ENCODE results near the gene SLC9A3. TPM values are rescaled to one million over a fixed set of nuclear protein-coding genes. Genes with fewer than 3 reads are reported as not detected.

SLC9A3 gene
- total RNA-seq, 4 donors from 2014 or later = 0.29 to 3.9 (median 2.6) TPM

DNA sequence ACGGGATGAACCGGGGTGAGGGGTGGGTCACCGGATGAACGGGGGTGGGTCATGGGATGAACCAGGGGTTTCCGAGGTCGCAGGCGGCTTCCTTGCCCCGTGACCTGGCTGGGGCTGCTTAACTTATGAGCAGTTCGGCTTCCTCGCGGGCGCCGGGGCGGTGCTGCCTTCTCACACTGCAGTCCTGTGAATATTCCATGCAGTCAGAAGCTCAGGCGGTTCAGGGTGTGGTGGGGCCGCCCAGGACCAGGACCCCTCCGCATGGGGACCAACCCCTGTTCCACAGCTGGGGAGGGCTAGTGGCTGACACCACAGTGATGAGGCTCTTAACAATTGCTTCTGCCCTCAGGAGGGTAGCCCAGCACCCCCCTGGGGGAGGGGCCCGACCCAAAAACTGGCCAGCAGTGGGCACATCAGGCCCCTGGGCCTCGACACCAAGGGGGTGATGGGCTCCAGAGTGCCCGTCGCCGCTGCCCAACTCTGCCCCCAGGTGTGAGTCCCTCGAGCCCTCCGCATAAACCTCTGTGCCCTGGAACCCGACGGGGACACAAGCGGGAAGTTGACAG, 30.9 kb upstream of the SLC9A3 start:
- Histone ChIP-seq H3K9me3 (no peaks in the 10 kb centered on the region), H3K4me3 (no peak overlapping the region), H3K27me3 (no peaks in the 10 kb centered on the region), H3K36me3 (no peaks in the 10 kb centered on the region), H3K4me1 (no peaks in the 10 kb centered on the region), H3K27ac (no peak overlapping the region)
- TF ChIP-seq, protein P1, sequence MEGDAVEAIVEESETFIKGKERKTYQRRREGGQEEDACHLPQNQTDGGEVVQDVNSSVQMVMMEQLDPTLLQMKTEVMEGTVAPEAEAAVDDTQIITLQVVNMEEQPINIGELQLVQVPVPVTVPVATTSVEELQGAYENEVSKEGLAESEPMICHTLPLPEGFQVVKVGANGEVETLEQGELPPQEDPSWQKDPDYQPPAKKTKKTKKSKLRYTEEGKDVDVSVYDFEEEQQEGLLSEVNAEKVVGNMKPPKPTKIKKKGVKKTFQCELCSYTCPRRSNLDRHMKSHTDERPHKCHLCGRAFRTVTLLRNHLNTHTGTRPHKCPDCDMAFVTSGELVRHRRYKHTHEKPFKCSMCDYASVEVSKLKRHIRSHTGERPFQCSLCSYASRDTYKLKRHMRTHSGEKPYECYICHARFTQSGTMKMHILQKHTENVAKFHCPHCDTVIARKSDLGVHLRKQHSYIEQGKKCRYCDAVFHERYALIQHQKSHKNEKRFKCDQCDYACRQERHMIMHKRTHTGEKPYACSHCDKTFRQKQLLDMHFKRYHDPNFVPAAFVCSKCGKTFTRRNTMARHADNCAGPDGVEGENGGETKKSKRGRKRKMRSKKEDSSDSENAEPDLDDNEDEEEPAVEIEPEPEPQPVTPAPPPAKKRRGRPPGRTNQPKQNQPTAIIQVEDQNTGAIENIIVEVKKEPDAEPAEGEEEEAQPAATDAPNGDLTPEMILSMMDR (IDR thresholded peaks at IDR 0.05) = no peak
- no peak for TF ChIP-seq POLR2A (IDR thresholded peaks at IDR 0.05)
- intact Hi-C loops (cut with DNase I; ENCODE audit: low total_unique reads) = no loop called here
- no peak for DNase-seq

DNA sequence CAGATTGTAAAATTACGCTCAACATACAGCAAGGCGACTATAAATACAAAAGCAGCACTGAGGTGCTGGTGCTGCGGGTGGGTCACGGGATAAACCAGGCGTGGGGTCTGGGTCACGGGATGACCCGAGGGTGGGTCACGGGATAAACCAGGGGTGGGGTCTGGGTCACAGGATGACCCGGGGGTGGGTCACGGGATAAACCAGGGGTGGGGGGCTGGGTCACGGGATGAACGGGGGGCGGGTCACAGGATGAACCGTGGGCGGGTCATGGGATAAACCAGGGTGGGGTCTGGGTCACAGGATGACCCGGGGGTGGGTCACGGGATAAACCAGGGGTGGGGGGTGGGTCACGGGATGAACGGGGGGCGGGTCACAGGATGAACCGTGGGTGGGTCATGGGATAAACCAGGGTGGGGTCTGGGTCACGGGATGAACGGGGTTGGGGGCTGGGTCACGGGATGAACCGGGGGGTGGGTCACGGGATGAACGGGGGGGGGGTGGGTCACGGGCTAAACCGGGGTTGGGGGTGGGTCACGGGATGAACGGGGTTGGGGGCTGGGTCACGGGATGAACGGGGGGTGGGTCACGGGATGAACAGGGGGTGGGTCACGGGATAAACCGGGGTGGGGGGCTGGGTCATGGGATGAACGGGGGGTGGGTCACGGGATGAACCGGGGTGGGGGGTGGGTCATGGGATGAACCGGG, 30.2 kb upstream of the SLC9A3 start:
- intact Hi-C loops (cut with DNase I; ENCODE audit: low total_unique reads) = no loop called here
- no peak for DNase-seq

DNA sequence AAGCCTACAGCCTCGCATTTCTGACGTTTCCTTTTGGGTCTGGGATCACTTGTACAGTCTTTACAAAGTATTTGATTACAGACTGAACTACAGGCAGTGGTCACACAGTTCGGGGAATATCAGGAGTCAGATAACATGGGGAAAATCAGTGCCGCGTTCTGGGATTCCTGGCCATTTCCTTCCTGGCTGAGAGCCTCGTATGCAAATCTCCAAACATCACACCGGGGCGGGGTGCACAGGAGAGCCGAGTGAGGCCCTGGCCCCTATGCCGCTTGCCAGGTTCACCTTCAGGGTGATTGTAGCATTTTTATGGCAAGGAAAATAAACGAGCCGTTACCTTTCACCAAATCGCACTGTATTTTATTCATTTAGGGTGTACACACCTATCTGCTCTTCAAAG, 29.6 kb upstream of the SLC9A3 start:
- intact Hi-C loops (cut with DNase I; ENCODE audit: low total_unique reads) = no loop called here
- no peak for TF ChIP-seq POLR2A (IDR thresholded peaks at IDR 0.05)
- TF ChIP-seq, protein P1 (IDR thresholded peaks at IDR 0.05) = no peak
- Histone ChIP-seq H3K27ac (no peak overlapping the region), H3K27me3 (no peaks in the 10 kb centered on the region), H3K4me1 (no peaks in the 10 kb centered on the region), H3K9me3 (no peaks in the 10 kb centered on the region), H3K4me3 (no peak overlapping the region), H3K36me3 (no peaks in the 10 kb centered on the region)
- DNase-seq = no peak

More for the DNA sequence above, 30.2 kb upstream of the SLC9A3 start:
- no peaks in the 10 kb centered on the region for H3K4me1 ChIP-seq
- TF ChIP-seq, protein P1 (IDR thresholded peaks at IDR 0.05) = no peak
- TF ChIP-seq POLR2A (IDR thresholded peaks at IDR 0.05) = no peak
- H3K4me3 ChIP-seq = no peak overlapping the region
- no peaks in the 10 kb centered on the region for H3K27me3 ChIP-seq
- H3K36me3 ChIP-seq = no peaks in the 10 kb centered on the region
- H3K9me3 ChIP-seq = no peaks in the 10 kb centered on the region
- no peak overlapping the region for H3K27ac ChIP-seq

DNA sequence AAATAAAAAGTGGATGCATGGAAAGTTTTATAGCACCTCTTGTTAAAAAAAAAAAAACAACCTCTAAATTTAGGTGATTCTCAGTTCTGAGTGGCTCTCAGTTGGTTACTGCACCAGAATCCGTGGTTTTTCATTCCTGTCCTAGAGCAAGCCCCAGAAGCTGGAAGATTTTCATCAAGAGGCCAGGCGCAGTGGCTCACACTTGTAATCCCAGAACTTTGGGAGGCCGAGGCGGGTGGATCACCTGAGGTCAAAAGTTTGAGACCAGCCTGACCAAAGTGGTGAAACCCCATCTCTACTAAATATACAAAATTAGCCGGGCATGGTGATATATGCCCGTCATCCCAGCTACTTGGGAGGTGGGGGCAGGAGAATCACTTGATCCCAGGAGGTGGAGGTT, 27.2 kb upstream of the SLC9A3 start:
- Histone ChIP-seq H3K27me3 (no peaks in the 10 kb centered on the region), H3K36me3 (no peaks in the 10 kb centered on the region), H3K9me3 (no peaks in the 10 kb centered on the region), H3K4me1 (no peaks in the 10 kb centered on the region), H3K4me3 (no peak overlapping the region), H3K27ac (no peak overlapping the region)
- no peak for TF ChIP-seq POLR2A (IDR thresholded peaks at IDR 0.05)
- TF ChIP-seq, protein P1 (IDR thresholded peaks at IDR 0.05) = no peak
- intact Hi-C loops (cut with DNase I; ENCODE audit: low total_unique reads) = no loop called here
- no peak for DNase-seq

DNA sequence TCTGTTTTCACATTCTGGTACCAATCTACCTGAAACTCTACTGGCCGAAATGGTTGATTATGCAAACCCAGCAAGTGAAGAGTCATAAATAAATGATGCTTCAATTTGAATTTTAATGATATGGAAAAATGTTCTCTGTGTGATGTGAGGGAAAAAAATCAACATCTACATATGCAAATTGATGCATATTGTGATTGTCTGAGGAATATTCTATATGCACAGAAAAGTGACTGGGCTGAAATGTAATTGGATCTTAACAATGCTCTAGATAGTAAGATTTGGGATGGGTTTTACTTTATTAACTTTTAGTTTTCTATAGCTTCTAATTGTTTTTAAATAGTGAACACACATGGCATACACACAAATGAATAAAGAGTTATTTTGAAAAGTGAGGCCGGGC, 25.0 kb upstream of the SLC9A3 start:
- H3K27me3 ChIP-seq = no peaks in the 10 kb centered on the region

More for the DNA sequence above, 25.0 kb upstream of the SLC9A3 start:
- Histone ChIP-seq H3K9me3 (no peaks in the 10 kb centered on the region), H3K4me3 (no peak overlapping the region), H3K36me3 (no peaks in the 10 kb centered on the region), H3K27ac (no peak overlapping the region), H3K4me1 (no peaks in the 10 kb centered on the region)
- DNase-seq = no peak
- intact Hi-C loops (cut with DNase I; ENCODE audit: low total_unique reads) = no loop called here
- TF ChIP-seq, protein P1 (IDR thresholded peaks at IDR 0.05) = no peak
- TF ChIP-seq POLR2A (IDR thresholded peaks at IDR 0.05) = no peak

Data from uterus (tissue), 4 donors.